Right ventricle myocardium superior (tissue), 1 donor: ENCODE data around the gene SBNO2. TPM values are rescaled to one million over a fixed set of nuclear protein-coding genes. Genes with fewer than 3 reads are reported as not detected.
A peak's percentile ranks its signal among the peaks of the same experiment; 100 is the strongest.

Experiments used
- ATAC-seq: fragments of 200-7000 bp; cut with Tn5 transposase; one replicate; pipeline ENCODE4 v1.9.1; 2020; ENCODE audit warnings: mild to moderate bottlenecking; ENCODE audit not compliant: poor library complexity
- DNase-seq: peaks from one replicate; pipeline ENCODE4 v3.0.0-alpha.2; 2020
- intact Hi-C: fragments of 100-400 bp; cut with DNase I; formaldehyde crosslinking; loops from one replicate; pipeline ENCODE4 v1.11.2; 2022
- total RNA-seq: library from RNA; stranded (reverse); fragmentation: NEBNext Ultra II Directional; extraction: Animal tissue kit (Norgen Biotek cat#: 25700); gene quantifications from one replicate; pipeline ENCODE4 v1.2.1, GENCODE V29; 2021
- donor health status: DM: no; HTN: yes; CAD: no; lungs with severe emphysema.

Gene SBNO2
- total RNA-seq, 1 donor from 2014 or later: 15.1 TPM

DNA sequence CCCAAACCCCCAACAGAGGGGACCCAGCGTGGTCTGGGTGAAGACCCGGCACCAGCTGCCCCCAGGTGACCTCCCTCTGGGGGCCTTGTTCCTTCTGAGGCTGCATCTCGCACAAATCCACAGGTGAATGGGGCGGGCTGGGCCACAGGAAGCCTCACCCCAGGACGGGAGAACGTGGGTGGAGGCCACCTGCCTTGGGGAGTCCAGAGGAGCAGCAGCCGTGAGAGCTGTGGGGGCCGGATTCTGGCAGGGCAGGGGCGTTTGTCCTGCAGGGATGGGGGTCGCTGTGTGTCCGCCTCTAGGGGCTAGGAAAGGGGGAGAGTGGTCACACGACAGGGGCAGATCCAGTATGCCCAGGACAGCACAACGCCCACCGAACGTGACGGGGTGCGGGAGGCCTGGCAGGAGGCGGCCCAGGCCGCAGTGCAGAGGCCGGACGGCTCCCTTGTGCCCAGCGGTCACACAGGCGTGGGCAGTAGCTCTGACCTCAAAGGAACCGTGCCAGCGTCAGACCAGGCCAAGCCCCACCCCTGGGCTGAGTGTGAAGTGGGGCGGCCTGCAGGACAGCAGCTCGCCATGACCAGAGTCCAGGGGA lies 85.6 kb downstream of the SBNO2 start:
- intact Hi-C loops: no loop called here
- DNase-seq: no peak
- ATAC-seq: peak; percentile 39

GRCh38 chr19:1087813-1088415 lies 86.2 kb downstream of the SBNO2 start:
- DNase-seq (peak; percentile 83), ATAC-seq (peak; percentile 61)
- intact Hi-C loops: no loop called here

DNA sequence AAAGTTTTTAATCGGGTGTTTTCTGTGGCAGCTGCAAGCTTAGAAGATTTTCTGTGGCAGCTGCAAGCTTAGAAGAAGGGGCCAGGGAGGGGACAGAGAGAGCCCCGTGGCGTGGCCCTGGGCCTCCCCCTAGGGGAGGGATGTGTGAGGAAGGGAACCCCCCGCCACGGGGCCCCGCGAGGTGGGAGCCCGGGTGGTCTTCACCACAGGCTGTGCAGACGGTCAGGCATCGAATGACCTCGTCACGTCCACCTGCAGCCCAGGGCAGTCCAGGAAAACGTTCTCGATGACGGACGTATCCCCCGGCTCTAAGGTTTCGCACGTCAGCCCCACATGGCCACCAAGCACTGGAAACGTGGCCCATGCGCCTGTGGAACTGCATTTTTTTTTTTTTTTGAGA lies 87.5 kb downstream of the SBNO2 start:
- no peak for ATAC-seq
- DNase-seq: no peak
- intact Hi-C loops: no loop called here

- intact Hi-C loops: no loop called here
- no peak for ATAC-seq
- DNase-seq: no peak
Observed at GRCh38 chr19:1085676-1086442, 88.2 kb downstream of the SBNO2 start.

DNA sequence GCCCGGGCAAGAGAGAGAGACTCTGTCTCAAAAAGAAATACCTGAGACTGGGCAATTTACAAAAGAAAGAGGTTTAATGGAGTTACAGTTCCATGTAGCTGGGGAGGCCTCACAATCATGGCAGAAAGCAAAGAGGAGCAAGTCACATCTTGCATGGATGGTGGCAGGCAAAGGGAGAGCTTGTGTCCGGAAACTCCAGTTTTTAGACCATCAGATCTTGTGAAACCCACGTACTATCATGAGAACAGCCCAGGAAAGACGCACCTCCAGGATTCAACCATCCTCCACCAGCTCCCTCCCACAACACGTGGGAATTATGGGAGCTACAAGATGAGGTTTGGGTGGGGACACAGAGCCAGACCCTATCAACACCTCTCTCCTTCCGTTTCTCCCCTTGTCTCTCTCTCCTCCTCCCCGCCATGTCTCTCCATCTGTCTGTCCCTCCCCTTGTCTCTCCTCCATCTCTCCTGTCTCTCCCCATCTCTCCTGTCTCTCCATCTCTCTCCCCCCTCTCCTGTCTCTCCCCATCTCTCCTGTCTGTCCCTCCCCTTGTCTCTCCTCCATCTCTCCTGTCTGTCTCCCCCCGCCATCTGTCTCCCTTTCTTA lies 88.9 kb downstream of the SBNO2 start:
- intact Hi-C loops: no loop called here
- DNase-seq (no peak), ATAC-seq (no peak)

DNA sequence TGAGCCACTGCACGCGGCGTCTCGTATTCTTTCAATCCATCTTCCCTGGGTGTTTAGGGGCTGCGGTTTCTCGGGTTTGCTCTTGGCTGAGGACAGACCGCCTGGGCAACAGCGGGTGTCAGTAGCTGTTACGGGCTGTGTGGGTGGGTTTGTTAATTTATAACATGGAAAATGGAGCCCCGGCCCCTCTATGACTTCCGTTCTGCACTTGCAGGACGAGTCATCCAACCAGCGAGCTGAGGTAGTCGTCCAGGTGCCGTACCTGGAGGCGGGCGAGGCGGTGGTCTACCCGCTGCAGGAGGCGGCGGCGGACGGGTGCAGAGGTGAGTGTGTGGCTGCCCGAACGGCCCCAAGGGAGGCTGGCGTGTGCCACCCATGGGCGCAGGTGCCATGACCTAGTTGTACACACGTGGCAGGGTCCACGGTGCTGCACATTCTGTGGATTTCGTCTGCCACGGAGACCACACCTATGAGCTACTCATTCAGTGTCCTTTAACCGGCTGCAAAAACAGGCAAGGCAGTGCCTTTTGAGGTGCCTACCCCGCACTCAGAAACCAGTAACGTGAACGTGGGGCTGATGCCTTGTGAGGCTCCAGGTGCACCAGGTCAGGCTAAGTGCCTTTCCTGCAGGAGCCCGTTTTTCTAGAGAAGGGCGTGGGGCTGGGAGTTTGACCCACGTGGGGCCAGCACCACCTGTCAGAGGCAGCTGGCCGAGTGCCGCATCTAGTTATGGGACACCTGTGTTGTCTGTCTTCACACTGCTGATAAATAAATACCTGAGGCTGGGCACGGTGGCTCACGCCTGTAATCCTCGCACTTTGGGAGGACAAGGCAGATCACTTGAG lies 89.8 kb downstream of the SBNO2 start:
- intact Hi-C loops: no loop called here

DNA sequence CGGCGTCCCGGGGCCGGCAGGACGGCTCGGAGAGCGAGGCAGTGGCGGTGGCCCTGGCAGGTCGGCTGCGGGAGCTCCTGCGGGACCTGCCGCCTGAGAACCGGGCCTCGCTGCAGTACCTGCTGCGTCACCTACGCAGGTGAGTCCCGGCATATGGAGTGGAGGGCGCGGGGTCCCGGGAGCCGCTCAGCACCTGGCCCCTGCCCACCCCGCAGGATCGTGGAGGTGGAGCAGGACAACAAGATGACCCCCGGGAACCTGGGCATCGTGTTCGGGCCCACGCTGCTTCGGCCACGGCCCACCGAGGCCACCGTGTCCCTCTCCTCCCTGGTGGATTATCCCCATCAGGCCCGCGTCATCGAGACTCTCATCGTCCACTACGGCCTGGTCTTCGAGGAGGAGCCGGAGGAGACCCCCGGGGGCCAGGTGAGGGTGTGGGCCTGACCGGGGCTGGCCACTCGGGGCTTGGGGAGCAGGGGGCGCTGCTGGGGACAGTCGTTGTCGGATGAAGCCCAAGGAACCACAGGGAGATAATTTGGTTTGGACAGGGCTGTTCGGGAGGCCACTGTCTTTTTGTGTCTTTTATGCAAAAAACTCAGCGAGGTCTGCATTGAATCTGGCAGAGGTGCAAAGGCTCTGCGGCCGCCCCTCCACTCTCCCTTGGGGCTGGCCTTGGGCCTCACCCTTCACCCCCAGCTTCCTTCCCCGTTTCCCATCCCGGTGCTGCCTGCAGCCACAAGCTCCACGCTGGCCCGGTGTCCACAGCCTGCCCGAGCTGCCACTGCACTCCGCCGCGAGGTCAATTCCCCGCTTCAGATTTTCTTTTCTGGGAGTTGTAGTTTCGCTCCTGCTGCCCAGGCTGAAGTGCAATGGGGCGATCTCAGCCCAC lies 90.9 kb downstream of the SBNO2 start:
- no peak for ATAC-seq
- intact Hi-C loops: no loop called here
- DNase-seq: no peak

More for the DNA sequence above, 89.8 kb downstream of the SBNO2 start:
- DNase-seq (no peak), ATAC-seq (no peak)

DNA sequence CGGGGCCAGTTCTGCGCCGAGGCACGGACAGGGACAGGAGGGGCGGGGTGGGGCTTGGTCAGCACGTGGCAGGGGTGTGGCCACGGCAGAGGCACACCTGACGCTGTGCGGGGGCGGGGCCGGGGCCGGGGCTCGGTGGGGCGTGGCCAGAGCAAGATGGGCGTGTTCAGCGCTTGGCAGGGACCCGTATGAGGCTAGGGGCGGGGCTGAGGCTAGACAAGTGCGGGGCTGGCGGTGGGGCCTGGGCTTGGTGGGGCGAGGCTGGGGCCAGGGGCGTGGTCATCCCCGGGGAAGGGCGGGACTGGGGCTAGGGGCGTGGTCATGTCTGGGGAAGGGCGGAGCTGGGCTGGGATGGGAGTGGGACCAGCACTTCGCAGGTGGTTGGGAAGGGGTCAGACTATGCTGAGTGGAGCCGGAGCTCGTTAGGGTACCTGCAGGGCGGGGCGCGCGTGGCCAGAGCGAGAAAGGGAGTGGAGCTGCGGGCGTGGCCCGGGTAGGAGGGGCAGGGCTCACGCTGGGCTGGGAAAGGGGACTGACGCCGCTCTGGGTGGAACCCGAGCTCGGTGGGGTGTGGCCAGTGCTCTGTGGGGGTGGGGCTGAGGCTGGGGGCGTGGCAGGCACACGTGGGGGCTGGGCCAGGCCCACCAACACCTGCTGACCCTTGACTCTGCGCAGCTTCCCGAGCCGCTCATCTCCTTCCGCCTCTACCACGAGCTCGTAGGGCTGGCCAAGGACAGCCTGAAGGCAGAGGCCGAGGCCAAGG lies 91.7 kb downstream of the SBNO2 start:
- intact Hi-C loops: no loop called here
- peak; percentile 68 for DNase-seq

GRCh38 chr19:1081301-1082164 lies 92.5 kb downstream of the SBNO2 start:
- intact Hi-C loops: no loop called here
- ATAC-seq: no peak
- peak; percentile 43 for DNase-seq

More for the DNA sequence above, 91.7 kb downstream of the SBNO2 start:
- ATAC-seq: peak; percentile 61

GRCh38 chr19:1080360-1081161 lies 93.5 kb downstream of the SBNO2 start:
- intact Hi-C loops: no loop called here
- DNase-seq (no peak), ATAC-seq (no peak)

GRCh38 chr19:1079566-1080111 lies 94.4 kb downstream of the SBNO2 start:
- intact Hi-C loops: no loop called here
- DNase-seq: peak; percentile 42
- no peak for ATAC-seq

- DNase-seq: peak; percentile 86
- ATAC-seq: peak; percentile 43
- intact Hi-C loops: no loop called here
Observed at GRCh38 chr19:1076951-1077350, 97.1 kb downstream of the SBNO2 start.

DNA sequence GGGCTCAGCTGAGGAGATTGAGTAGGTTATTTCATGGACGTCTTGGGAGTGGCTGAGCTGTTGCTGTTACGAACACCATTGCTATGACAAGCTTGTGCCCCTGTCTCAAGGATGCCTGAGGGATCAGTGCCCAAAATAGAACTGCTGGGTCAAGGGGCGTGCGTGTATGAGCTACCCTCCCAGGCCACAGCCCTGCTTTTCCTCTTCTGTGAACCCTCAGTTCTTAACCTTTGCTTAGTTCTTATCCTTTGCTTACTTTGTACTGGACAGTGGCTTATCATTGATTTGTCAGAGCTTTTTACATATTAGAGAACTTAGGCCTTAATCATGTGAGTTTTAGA lies 98.1 kb downstream of the SBNO2 start:
- DNase-seq: no peak
- ATAC-seq: no peak
- intact Hi-C loops: no loop called here

DNA sequence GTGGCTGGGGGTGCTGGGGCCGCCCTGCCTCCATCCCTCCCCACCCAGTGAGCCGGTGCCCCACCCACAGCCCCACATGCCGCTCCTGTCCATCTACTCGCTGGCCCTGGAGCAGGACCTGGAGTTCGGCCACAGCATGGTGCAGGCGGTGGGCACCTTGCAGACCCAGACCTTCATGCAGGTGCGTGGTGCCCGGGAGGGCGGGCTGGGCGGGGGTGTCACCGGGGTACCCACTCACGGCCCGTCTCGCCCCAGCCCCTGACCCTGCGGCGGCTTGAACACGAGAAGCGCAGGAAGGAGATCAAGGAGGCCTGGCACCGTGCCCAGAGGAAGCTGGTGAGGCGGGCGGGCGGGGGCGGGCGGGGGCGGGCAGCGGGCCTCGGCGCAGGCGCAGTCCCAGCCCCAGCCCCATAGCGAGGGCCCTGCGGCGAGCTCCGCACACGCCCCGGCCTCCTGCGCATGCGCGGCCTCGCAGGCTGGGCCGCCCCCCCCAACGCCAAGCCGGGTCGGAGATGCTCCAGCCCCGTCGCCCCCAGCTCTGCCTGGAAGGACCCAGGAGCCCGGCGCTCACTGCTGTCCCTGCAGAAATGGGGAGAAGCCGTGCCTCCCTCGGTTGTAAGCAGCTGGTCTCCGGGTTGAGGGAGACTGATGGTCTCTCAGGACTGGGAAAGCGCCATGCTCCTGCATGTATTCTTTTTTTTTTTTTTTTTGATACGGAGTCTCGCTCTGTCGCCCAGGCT lies 99.4 kb downstream of the SBNO2 start:
- DNase-seq: peak; percentile 94
- ATAC-seq: peak; percentile 56
- intact Hi-C loops: no loop called here
